PC-3 (cell line): ENCODE data around the gene CLUH. TPM values are rescaled to one million over a fixed set of nuclear protein-coding genes. Genes with fewer than 3 reads are reported as not detected.

Experiments used
- ATAC-seq: fragments of 200-7000 bp; cut with Tn5 transposase; 2 replicates; pipeline ENCODE4 v1.9.1; 2020; ENCODE audit warnings: mild to moderate bottlenecking, moderate library complexity
- BruUV-seq: library from RNA; stranded (reverse); fragments of 400-500 nt; replicated peaks from 2 replicates; lab custom pipeline; 2021; lab: Mats Ljungman, UMichigan
- CTCF ChIA-PET: fragments of 300-600 bp; sonication (Branson Sonifier 250); formaldehyde crosslinking; loops from one replicate; lab custom pipeline; 2022; ENCODE audit warnings: antibody characterized with exemption; lab: Charles Lee
- POLR2A ChIA-PET: fragments of 300-600 bp; sonication (Branson Sonifier 250); formaldehyde crosslinking; loops from one replicate; lab custom pipeline; 2022; ENCODE audit warnings: antibody characterized with exemption; ENCODE audit not compliant: unreplicated experiment; lab: Charles Lee
- DNase-seq: peaks from one replicate; pipeline ENCODE4 v3.0.0-alpha.2; 2015
- H2AFZ ChIP-seq: fragments of 300-600 bp; sonication (generic); 2 replicates; pipeline ENCODE4 v1.6.0; 2016; ENCODE audit warnings: antibody characterized with exemption, low read length
- H3F3A ChIP-seq: fragments of 300-600 bp; sonication (generic); one replicate; pipeline ENCODE4 v1.6.0; 2017; ENCODE audit warnings: antibody characterized with exemption, low read length, control low read depth, mild to moderate bottlenecking; ENCODE audit not compliant: unreplicated experiment
- H3K27ac ChIP-seq: fragments of 300-600 bp; sonication (generic); 2 replicates; pipeline ENCODE4 v1.5.1; 2016; ENCODE audit warnings: mild to moderate bottlenecking, low read length
- H3K27me3 ChIP-seq: fragments of 300-600 bp; sonication (generic); 2 replicates; pipeline ENCODE4 v1.6.1; 2016; ENCODE audit warnings: low read length, mixed read lengths
- H3K36me3 ChIP-seq: fragments of 300-600 bp; sonication (generic); 2 replicates; pipeline ENCODE4 v1.6.1; 2016; ENCODE audit warnings: low read depth, mixed run types, low read length, mixed read lengths
- H3K4me1 ChIP-seq: fragments of 300-600 bp; sonication (generic); 2 replicates; pipeline ENCODE4 v1.5.1; 2016; ENCODE audit warnings: low read length; ENCODE audit not compliant: insufficient read depth
- H3K4me2 ChIP-seq: fragments of 300-600 bp; sonication (generic); 2 replicates; pipeline ENCODE4 v1.6.0; 2016; ENCODE audit warnings: low read length
- H3K4me3 ChIP-seq: fragments of 300-600 bp; sonication (generic); 2 replicates; pipeline ENCODE4 v1.5.1; 2016; ENCODE audit warnings: mild to moderate bottlenecking, low read length, mixed read lengths
- H3K79me2 ChIP-seq: fragments of 300-600 bp; sonication (generic); 2 replicates; pipeline ENCODE4 v1.6.1; 2017; ENCODE audit warnings: low read length, mixed read lengths
- H3K9ac ChIP-seq: fragments of 300-600 bp; sonication (generic); 2 replicates; pipeline ENCODE4 v1.6.0; 2016; ENCODE audit warnings: mild to moderate bottlenecking, low read length
- H3K9me2 ChIP-seq: fragments of 300-600 bp; sonication (generic); replicated peaks from 2 replicates; pipeline ENCODE4 v1.6.1; 2016; ENCODE audit warnings: mixed run types, low read length, mixed read lengths
- H3K9me3 ChIP-seq: fragments of 300-600 bp; sonication (generic); 2 replicates; pipeline ENCODE4 v1.6.1; 2016; ENCODE audit warnings: low read length, mixed read lengths
- H4K20me1 ChIP-seq: fragments of 300-600 bp; sonication (generic); 2 replicates; pipeline ENCODE4 v1.6.1; 2016; ENCODE audit warnings: low read length, mixed read lengths
- EZH2 ChIP-seq: fragments of 300-600 bp; sonication (generic); IDR thresholded peaks from one replicate; pipeline ENCODE4 v1.6.1; 2017; ENCODE audit warnings: antibody characterized with exemption, mild to moderate bottlenecking, low read length; ENCODE audit not compliant: unreplicated experiment
- EZH2phosphoT487 ChIP-seq: fragments of 300-600 bp; sonication (generic); IDR thresholded peaks from 2 replicates; pipeline ENCODE4 v1.6.1; 2018; ENCODE audit warnings: mild to moderate bottlenecking, antibody characterized with exemption, low read length, borderline replicate concordance
- intact Hi-C: fragments of 100-400 bp; cut with micrococcal nuclease; formaldehyde crosslinking; loops from 2 replicates; pipeline ENCODE4 v1.9.0; 2023
- total RNA-seq: library from RNA; depleted of rRNA; stranded (reverse); fragments of >200 nt; gene quantifications from 2 replicates; pipeline ENCODE4 v1.2.3, GENCODE V29; 2014
- TF ChIP-seq, protein P1 (sequence below): fragments of 300-600 bp; sonication (generic); conservative IDR thresholded peaks from 2 replicates; pipeline ENCODE4 v1.5.1; 2017; ENCODE audit warnings: antibody characterized with exemption, low read depth, mild to moderate bottlenecking, low read length

The CLUH gene
- total RNA-seq, 1 experiment from 2014 or later = 108 TPM

- Histone ChIP-seq H3K79me2 (no peaks in the 10 kb centered on the region), H3F3A (peaks cover 1% of the 10 kb centered on the region), H3K9me3 (no peaks in the 10 kb centered on the region), H3K27me3 (no peaks in the 10 kb centered on the region), H4K20me1 (no peaks in the 10 kb centered on the region), H2AFZ (no peak overlapping the region), H3K4me1 (0 out of 2 replicates have a peak, but pooled peaks cover 1% of the 10 kb centered on the region), H3K9ac (no peak overlapping the region), H3K9me2 (no peaks in the 10 kb centered on the region), H3K36me3 (no peaks in the 10 kb centered on the region; the same call in 1 of the 2 replicates), H3K4me2 (no peak overlapping the region), H3K4me3 (no peak overlapping the region), H3K27ac (no peak overlapping the region)
- DNase-seq = peak; percentile 4
- no TSS peak for BruUV-seq
- intact Hi-C loops = no loop called here
- ChIA-PET CTCF (no interaction called here), POLR2A (no interaction called here)
- TF ChIP-seq EZH2phosphoT487 (no peak), EZH2 (no peak)
- TF ChIP-seq, protein P1, sequence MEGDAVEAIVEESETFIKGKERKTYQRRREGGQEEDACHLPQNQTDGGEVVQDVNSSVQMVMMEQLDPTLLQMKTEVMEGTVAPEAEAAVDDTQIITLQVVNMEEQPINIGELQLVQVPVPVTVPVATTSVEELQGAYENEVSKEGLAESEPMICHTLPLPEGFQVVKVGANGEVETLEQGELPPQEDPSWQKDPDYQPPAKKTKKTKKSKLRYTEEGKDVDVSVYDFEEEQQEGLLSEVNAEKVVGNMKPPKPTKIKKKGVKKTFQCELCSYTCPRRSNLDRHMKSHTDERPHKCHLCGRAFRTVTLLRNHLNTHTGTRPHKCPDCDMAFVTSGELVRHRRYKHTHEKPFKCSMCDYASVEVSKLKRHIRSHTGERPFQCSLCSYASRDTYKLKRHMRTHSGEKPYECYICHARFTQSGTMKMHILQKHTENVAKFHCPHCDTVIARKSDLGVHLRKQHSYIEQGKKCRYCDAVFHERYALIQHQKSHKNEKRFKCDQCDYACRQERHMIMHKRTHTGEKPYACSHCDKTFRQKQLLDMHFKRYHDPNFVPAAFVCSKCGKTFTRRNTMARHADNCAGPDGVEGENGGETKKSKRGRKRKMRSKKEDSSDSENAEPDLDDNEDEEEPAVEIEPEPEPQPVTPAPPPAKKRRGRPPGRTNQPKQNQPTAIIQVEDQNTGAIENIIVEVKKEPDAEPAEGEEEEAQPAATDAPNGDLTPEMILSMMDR = no peak
- ATAC-seq = no peak
These were observed 22.9 kb downstream of the CLUH start for GRCh38 chr17:2688351-2689342.

DNA sequence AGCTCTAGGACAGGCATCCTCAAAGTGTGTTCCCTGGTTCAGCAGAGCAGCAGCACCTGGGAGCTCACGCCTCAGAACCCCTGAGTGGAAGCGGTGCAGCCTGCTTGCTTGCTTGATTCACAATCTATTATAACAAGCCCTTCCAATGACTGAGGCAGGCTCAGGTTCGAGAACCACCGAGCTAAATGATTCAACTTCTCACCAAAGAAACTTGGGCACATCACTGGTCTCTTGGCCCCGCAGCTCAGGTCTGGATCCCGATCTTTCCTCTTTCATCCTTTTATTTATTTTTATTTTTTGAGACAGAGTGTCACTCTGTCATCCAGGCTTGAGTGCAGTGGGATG is 24.5 kb downstream of the CLUH start:
- Histone ChIP-seq H3K79me2 (no peaks in the 10 kb centered on the region), H3F3A (peaks cover 5% of the 10 kb centered on the region), H4K20me1 (no peaks in the 10 kb centered on the region), H3K4me2 (no peak overlapping the region), H3K4me1 (0 out of 2 replicates have a peak, but pooled peaks cover 8% of the 10 kb centered on the region), H3K4me3 (no peak overlapping the region), H2AFZ (no peak overlapping the region), H3K9me2 (no peaks in the 10 kb centered on the region), H3K36me3 (no peaks in the 10 kb centered on the region; the same call in 1 of the 2 replicates), H3K27ac (no peak overlapping the region), H3K27me3 (no peaks in the 10 kb centered on the region), H3K9me3 (no peaks in the 10 kb centered on the region), H3K9ac (no peak overlapping the region)
- DNase-seq = no peak
- ChIA-PET CTCF (no interaction called here), POLR2A (interaction anchor here (0.8 kb wide), 1 partner anchor 9 kb away, joined by 7 read pairs; no protein-coding TSS in a partner anchor)
- no peak for ATAC-seq
- intact Hi-C loops = no loop called here
- no TSS peak for BruUV-seq
- TF ChIP-seq EZH2 = no peak
- TF ChIP-seq, protein P1 = no peak
- TF ChIP-seq EZH2phosphoT487 = no peak
